ENCODE measurements around the gene NUP210.
"Not testable (repeated sequence)": the region's sequence is repeated elsewhere in the genome, so short reads cannot be mapped to it uniquely, and the experiment has no call there.

NUP210 gene

GRCh38 chr3:13428678-13429077 is 8.6 kb upstream of the NUP210 start:
- not testable (repeated sequence) for DNase-seq

- DNase-seq = no peak
Observed at GRCh38 chr3:13427662-13428603, 7.8 kb upstream of the NUP210 start.

- no peak for DNase-seq
Observed at GRCh38 chr3:13426591-13426990, 6.5 kb upstream of the NUP210 start.

GRCh38 chr3:13425689-13426088 is 5.6 kb upstream of the NUP210 start:
- no peak for DNase-seq

- no peak for DNase-seq
Observed at GRCh38 chr3:13424865-13425617, 4.9 kb upstream of the NUP210 start.

GRCh38 chr3:13424141-13424844 is 4.2 kb upstream of the NUP210 start:
- no peak for DNase-seq

GRCh38 chr3:13420831-13421765 is 976 bp upstream of the NUP210 start:
- DNase-seq = no peak

- peak in 1 of 2 experiments; percentile 62 for DNase-seq
Observed at GRCh38 chr3:13419505-13420044, 547 bp downstream of the NUP210 start.

GRCh38 chr3:13417166-13417947 is 2.8 kb downstream of the NUP210 start:
- DNase-seq = no peak

GRCh38 chr3:13415997-13416793 is 3.9 kb downstream of the NUP210 start:
- DNase-seq = no peak

- DNase-seq = no peak
Observed at GRCh38 chr3:13415236-13415986, 4.7 kb downstream of the NUP210 start.

- no peak for DNase-seq
Observed at GRCh38 chr3:13414040-13414729, 5.9 kb downstream of the NUP210 start.

- no peak for DNase-seq
Observed at GRCh38 chr3:13411186-13411860, 8.8 kb downstream of the NUP210 start.

GRCh38 chr3:13408890-13409289 is 11.2 kb downstream of the NUP210 start:
- DNase-seq = no peak

GRCh38 chr3:13407926-13408325 is 12.2 kb downstream of the NUP210 start:
- DNase-seq = no peak

- DNase-seq = no peak
Observed at GRCh38 chr3:13407475-13407874, 12.6 kb downstream of the NUP210 start.

- no peak for DNase-seq
Observed at GRCh38 chr3:13406190-13406589, 13.9 kb downstream of the NUP210 start.

- no peak for DNase-seq
Observed at GRCh38 chr3:13405614-13406013, 14.5 kb downstream of the NUP210 start.

Data from NCI-H526 (cell line).